LNCAP (cell line): Measurements from ENCODE around the gene TMC7.

Experiments
- TF ChIP-seq, protein P1 (sequence below): fragments of 450-650 bp; IDR thresholded peaks from 2 replicates; pipeline ENCODE4 v1.5.1; 2017; ENCODE audit warnings: mild to moderate bottlenecking

The TMC7 gene

GRCh38 chr16:19014461-19014860 is 30.7 kb downstream of the TMC7 start:
- TF ChIP-seq, protein P1, sequence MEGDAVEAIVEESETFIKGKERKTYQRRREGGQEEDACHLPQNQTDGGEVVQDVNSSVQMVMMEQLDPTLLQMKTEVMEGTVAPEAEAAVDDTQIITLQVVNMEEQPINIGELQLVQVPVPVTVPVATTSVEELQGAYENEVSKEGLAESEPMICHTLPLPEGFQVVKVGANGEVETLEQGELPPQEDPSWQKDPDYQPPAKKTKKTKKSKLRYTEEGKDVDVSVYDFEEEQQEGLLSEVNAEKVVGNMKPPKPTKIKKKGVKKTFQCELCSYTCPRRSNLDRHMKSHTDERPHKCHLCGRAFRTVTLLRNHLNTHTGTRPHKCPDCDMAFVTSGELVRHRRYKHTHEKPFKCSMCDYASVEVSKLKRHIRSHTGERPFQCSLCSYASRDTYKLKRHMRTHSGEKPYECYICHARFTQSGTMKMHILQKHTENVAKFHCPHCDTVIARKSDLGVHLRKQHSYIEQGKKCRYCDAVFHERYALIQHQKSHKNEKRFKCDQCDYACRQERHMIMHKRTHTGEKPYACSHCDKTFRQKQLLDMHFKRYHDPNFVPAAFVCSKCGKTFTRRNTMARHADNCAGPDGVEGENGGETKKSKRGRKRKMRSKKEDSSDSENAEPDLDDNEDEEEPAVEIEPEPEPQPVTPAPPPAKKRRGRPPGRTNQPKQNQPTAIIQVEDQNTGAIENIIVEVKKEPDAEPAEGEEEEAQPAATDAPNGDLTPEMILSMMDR = no peak

GRCh38 chr16:19017179-19017578 is 33.4 kb downstream of the TMC7 start:
- TF ChIP-seq, protein P1 = no peak

DNA sequence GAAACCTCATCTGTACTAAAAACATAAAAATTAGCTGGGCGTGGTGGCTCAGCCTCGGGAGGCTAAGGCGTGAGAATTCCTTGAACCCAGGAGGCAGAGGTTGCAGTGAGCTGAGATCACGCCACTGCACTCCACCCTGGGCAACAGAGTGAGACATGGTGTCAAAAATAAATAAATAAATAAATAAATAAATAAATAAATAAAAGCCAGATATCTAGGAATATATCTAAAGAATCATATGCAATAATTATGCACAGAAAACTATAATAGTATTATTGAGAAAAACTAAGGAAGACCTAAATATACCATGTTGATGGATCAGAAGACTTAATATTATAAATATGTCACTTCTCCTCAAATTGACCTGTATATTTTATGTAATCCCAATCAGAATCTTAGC is 37.0 kb downstream of the TMC7 start:
- TF ChIP-seq, protein P1 = no peak

DNA sequence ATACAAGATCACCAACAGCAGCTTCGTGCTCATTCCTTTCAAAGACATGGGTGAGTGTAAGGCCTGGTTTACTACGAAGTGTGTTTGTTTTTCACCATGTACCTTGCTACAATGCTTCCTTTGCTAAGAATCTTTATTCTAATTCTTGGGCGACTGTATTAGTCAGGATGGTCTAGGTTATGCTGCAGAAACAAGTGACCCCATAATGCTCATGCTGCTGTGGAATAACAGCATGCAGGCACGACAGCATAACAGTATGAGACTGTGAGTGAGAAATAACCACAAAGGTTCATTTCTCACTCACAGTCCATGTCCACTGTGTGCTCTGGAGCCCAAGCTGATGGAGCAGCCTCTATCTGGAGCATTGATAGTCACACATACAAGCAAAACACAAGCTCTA is 38.0 kb downstream of the TMC7 start:
- TF ChIP-seq, protein P1 = no peak

GRCh38 chr16:19027416-19027815 is 43.7 kb downstream of the TMC7 start:
- TF ChIP-seq, protein P1 = no peak

- TF ChIP-seq, protein P1 = no peak
Measured at GRCh38 chr16:19029980-19030379, 46.2 kb downstream of the TMC7 start.

DNA sequence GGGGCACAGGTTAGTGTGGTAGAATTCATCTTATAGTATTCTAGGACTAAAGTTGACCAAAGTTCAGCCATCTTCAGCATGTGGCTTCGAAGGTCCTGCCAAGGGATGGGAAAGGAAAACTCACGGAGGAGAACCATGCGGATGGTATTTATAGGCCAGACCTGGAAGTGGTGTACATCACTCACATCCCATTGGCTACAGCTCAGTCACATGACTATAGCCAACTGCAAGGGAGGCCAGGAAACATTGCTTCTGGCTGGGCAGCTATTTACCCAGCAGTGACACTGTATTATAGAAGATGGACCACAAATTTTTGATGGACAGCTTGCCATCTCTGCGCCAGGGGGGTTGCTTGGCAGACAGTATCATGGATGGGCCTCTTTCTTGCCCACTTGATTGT is 48.0 kb downstream of the TMC7 start:
- TF ChIP-seq, protein P1 = no peak

DNA sequence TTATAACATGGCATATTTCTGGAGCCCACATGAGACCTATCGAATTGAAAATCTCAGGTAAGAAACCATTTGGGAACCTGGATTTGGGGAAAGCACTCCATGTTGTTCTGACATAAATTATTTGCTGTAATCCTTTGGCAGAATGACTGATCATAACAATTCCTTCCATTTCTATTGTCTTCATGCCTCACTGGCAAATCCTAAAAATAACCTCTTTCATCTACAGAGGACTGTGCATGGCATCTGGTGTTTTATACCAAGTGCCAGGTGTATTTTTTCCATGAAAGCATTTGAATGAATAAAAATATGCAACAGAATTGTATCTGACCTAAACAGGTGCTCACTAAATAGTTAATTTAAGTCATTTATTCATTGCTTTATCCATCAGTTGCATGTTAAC is 50.0 kb downstream of the TMC7 start:
- TF ChIP-seq, protein P1 = no peak
